Erythroblast (primary cell): ENCODE data around the gene POLR3A.

ENCODE experiments used
- GATA1 ChIP-seq: IDR thresholded peaks from 2 replicates; pipeline ENCODE4 v1.6.1; 2011; ENCODE audit warnings: low read depth, mild to moderate bottlenecking, control low read depth, low read length, moderate library complexity
- POLR2A ChIP-seq: IDR thresholded peaks from 2 replicates; pipeline ENCODE4 v1.6.1; 2011; ENCODE audit warnings: mild to moderate bottlenecking, low read length

DNA sequence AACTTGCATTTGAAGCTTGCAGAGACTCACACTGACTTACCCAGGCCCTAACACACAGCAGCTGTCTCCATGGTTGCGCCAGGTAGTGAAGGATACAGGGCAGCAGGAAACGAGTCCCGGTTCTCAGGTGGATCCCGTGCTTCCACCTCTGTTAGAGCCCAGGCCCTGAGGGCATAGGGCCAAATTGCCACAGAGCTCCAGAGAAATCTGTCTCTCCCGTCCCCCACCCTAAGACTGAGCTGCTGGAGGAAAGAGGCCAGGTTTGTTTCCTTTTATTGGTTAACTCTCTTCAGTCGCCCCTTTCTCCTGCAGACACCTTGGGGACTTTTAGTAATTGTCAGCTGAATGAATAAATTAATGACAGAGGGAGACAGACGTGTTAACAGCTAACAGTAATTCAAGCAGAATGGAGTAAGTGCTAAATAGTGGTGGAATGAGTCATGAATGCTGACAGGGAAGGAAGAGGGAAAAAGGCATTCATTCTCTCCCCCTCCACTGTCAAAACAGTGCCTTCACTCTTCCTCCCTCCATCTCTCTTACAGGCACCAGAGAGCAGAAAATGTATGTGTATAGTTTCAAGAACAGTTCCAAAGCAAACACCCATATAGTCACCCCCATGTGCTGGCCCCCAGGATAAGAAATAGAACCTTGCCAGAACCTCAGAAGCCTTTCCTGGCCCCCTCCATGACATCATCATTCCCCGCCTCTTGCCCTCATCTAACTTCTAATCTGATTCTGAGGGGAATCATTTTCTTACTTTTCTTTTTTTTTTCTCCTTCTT is 86.0 kb downstream of the POLR3A start:
- no peak for TF ChIP-seq POLR2A
- TF ChIP-seq GATA1 = no peak
